K562 (cell line): ENCODE measurements around the gene GH2. TPM values are rescaled to one million over a fixed set of nuclear protein-coding genes. Genes with fewer than 3 reads are reported as not detected.
A peak's percentile ranks its signal among the peaks of the same experiment; 100 is the strongest.

ENCODE experiments used
- ETV5 ChIP-seq: sonication (generic); formaldehyde crosslinking; IDR thresholded peaks from 2 replicates; pipeline ENCODE4 v1.4.0; 2020; ENCODE audit warnings: low read depth, mild to moderate bottlenecking, missing genetic modification reagents
- GABPA ChIP-seq: fragments of 200-800 bp; sonication (Bioruptor generic); conservative IDR thresholded peaks from 2 replicates; pipeline ENCODE4 v1.6.1; 2016; ENCODE audit warnings: low read depth, missing genetic modification characterization, missing compliant biosample characterization
- PRMT5 ChIP-seq: sonication (generic); formaldehyde crosslinking; IDR thresholded peaks from 2 replicates; pipeline ENCODE4 v1.5.0; 2020; ENCODE audit warnings: missing genetic modification reagents
- RCOR1 ChIP-seq, 2 experiments: IDR thresholded peaks; 2 replicates each; pipeline ENCODE4 v1.6.1; 2012; ENCODE audit warnings: low read depth in 2 of 2, low read length in 2 of 2, borderline replicate concordance in 1 of 2, improper control_type of control experiment in 1 of 2
- ZNF23 ChIP-seq: fragments of 250-450 bp; sonication (Bioruptor Pico); IDR thresholded peaks from 2 replicates; pipeline ENCODE4 v1.4.0; 2020; ENCODE audit warnings: mild to moderate bottlenecking
- polyA plus RNA-seq, 8 experiments: library from polyadenylated mRNA; depleted of rRNA in 4 of 8; stranded (reverse) in 5 of 8; unstranded in 3 of 8; fragments of >200 nt; fragmentation: Nextera tagmentation in 2 of 8; fragmentation: Illumina TruSeq in 1 of 8; extraction: Ambion mirVana in 2 of 8; extraction: Trizol in 1 of 8; gene quantifications; 2 replicates each; pipeline versions ENCODE4 v1.2.1 to v1.2.3, GENCODE V29; 2011 to 2014; ENCODE audit warnings: inconsistent platforms in 1 of 8, missing spikeins in 1 of 8
- total RNA-seq, 7 experiments: library from RNA; depleted of rRNA in 6 of 7; stranded (reverse); fragments of >200 nt in 6 of 7; fragmentation: Illumina TruSeq in 2 of 7; extraction: Trizol in 2 of 7; gene quantifications; 2 replicates each; pipeline versions ENCODE4 v1.2.1 to v1.2.3, GENCODE V29; 2011 to 2021; ENCODE audit warnings: low replicate concordance in 1 of 7
- TF ChIP-seq, protein P1 (sequence below): sonication (generic); formaldehyde crosslinking; IDR thresholded peaks from 2 replicates; pipeline ENCODE4 v1.8.0; 2022; ENCODE audit warnings: mild to moderate bottlenecking, missing genetic modification reagents
- TF ChIP-seq, protein P2 (sequence below), 2 experiments: fragments of 450-650 bp; IDR thresholded peaks; 2 replicates each; pipeline ENCODE4 v1.6.1; 2018; ENCODE audit warnings: mild to moderate bottlenecking in 2 of 2, low read depth in 1 of 2; ENCODE audit not compliant: partially characterized antibody in 2 of 2
- TF ChIP-seq, protein P3 (sequence below): fragments of 250-450 bp; sonication (Bioruptor Pico); IDR thresholded peaks from 2 replicates; pipeline ENCODE4 v1.4.0; 2020

GH2 gene
- total and polyA plus RNA-seq, 9 of the 15 experiments (the other 6 are each of a cell fraction or from before 2014, with no cell fraction given) = not detected

DNA sequence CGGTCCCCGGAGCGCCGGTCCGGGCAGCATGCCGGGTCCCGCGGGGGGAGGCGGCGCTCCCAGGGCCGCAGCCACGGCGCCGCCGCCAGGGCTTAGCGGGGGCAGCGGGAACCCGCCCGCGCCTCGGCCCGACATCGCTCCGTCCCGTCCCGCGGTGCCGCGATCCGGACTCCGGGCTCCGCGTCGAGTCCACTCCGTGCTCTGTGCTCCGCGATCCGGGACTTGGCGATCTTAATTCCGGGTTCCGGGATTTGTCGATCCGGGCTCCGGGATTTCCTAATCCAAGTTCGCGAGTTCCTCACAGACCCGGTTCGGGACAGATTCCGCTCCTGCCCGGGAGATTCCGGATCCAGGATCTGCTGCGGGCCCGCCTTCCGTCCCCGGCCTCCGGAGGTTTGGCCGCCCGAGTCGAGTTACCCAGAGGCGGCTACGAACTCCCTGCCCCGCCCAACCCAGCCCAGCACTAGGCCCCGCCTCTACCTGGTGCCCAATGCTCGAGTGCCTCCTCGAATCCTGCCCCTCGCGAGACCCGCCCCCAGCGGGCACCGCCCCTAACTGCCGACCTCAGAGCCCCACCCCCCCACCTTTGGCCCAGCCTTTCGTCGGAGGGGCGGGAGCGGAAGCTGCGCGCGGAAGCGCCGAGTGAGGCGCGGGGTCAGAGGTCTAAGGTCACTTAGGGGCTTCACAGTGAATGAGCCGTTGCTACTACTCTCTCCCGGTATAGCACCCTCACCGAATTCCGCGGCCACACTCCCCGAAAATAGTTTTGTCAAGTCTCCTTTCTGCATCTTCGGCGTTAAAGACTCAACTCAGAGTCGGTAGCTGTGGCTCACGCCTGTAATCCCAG is 39.0 kb downstream of the GH2 start, which contains the start of gene SMARCD2 (continued):
- TF ChIP-seq ZNF23 (CRISPR knock-in tag) (no peak), RCOR1 (IDR thresholded peaks at IDR 0.05; ENCODE audit: borderline replicate concordance in 1 of 2, low read depth in 2 of 2, low read length in 2 of 2) (peak; percentile 39 to 86; a peak in 3 of 4 replicates), GABPA (tag) (peak; percentile 97), PRMT5 (CRISPR knock-in tag) (peak; percentile 74; the same call in 1 of the 2 replicates), ETV5 (CRISPR knock-in tag) (peak; percentile 89)
- TF ChIP-seq, protein P1, sequence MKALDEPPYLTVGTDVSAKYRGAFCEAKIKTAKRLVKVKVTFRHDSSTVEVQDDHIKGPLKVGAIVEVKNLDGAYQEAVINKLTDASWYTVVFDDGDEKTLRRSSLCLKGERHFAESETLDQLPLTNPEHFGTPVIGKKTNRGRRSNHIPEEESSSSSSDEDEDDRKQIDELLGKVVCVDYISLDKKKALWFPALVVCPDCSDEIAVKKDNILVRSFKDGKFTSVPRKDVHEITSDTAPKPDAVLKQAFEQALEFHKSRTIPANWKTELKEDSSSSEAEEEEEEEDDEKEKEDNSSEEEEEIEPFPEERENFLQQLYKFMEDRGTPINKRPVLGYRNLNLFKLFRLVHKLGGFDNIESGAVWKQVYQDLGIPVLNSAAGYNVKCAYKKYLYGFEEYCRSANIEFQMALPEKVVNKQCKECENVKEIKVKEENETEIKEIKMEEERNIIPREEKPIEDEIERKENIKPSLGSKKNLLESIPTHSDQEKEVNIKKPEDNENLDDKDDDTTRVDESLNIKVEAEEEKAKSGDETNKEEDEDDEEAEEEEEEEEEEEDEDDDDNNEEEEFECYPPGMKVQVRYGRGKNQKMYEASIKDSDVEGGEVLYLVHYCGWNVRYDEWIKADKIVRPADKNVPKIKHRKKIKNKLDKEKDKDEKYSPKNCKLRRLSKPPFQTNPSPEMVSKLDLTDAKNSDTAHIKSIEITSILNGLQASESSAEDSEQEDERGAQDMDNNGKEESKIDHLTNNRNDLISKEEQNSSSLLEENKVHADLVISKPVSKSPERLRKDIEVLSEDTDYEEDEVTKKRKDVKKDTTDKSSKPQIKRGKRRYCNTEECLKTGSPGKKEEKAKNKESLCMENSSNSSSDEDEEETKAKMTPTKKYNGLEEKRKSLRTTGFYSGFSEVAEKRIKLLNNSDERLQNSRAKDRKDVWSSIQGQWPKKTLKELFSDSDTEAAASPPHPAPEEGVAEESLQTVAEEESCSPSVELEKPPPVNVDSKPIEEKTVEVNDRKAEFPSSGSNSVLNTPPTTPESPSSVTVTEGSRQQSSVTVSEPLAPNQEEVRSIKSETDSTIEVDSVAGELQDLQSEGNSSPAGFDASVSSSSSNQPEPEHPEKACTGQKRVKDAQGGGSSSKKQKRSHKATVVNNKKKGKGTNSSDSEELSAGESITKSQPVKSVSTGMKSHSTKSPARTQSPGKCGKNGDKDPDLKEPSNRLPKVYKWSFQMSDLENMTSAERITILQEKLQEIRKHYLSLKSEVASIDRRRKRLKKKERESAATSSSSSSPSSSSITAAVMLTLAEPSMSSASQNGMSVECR (CRISPR knock-in tag) = peak; percentile 91
- TF ChIP-seq, protein P2, sequence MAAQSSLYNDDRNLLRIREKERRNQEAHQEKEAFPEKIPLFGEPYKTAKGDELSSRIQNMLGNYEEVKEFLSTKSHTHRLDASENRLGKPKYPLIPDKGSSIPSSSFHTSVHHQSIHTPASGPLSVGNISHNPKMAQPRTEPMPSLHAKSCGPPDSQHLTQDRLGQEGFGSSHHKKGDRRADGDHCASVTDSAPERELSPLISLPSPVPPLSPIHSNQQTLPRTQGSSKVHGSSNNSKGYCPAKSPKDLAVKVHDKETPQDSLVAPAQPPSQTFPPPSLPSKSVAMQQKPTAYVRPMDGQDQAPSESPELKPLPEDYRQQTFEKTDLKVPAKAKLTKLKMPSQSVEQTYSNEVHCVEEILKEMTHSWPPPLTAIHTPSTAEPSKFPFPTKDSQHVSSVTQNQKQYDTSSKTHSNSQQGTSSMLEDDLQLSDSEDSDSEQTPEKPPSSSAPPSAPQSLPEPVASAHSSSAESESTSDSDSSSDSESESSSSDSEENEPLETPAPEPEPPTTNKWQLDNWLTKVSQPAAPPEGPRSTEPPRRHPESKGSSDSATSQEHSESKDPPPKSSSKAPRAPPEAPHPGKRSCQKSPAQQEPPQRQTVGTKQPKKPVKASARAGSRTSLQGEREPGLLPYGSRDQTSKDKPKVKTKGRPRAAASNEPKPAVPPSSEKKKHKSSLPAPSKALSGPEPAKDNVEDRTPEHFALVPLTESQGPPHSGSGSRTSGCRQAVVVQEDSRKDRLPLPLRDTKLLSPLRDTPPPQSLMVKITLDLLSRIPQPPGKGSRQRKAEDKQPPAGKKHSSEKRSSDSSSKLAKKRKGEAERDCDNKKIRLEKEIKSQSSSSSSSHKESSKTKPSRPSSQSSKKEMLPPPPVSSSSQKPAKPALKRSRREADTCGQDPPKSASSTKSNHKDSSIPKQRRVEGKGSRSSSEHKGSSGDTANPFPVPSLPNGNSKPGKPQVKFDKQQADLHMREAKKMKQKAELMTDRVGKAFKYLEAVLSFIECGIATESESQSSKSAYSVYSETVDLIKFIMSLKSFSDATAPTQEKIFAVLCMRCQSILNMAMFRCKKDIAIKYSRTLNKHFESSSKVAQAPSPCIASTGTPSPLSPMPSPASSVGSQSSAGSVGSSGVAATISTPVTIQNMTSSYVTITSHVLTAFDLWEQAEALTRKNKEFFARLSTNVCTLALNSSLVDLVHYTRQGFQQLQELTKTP (IDR thresholded peaks at IDR 0.05; ENCODE audit: low read depth in 1 of 2, partially characterized antibody in 2 of 2) = peak in 1 of 2 experiments; percentile 78
- TF ChIP-seq, protein P3, sequence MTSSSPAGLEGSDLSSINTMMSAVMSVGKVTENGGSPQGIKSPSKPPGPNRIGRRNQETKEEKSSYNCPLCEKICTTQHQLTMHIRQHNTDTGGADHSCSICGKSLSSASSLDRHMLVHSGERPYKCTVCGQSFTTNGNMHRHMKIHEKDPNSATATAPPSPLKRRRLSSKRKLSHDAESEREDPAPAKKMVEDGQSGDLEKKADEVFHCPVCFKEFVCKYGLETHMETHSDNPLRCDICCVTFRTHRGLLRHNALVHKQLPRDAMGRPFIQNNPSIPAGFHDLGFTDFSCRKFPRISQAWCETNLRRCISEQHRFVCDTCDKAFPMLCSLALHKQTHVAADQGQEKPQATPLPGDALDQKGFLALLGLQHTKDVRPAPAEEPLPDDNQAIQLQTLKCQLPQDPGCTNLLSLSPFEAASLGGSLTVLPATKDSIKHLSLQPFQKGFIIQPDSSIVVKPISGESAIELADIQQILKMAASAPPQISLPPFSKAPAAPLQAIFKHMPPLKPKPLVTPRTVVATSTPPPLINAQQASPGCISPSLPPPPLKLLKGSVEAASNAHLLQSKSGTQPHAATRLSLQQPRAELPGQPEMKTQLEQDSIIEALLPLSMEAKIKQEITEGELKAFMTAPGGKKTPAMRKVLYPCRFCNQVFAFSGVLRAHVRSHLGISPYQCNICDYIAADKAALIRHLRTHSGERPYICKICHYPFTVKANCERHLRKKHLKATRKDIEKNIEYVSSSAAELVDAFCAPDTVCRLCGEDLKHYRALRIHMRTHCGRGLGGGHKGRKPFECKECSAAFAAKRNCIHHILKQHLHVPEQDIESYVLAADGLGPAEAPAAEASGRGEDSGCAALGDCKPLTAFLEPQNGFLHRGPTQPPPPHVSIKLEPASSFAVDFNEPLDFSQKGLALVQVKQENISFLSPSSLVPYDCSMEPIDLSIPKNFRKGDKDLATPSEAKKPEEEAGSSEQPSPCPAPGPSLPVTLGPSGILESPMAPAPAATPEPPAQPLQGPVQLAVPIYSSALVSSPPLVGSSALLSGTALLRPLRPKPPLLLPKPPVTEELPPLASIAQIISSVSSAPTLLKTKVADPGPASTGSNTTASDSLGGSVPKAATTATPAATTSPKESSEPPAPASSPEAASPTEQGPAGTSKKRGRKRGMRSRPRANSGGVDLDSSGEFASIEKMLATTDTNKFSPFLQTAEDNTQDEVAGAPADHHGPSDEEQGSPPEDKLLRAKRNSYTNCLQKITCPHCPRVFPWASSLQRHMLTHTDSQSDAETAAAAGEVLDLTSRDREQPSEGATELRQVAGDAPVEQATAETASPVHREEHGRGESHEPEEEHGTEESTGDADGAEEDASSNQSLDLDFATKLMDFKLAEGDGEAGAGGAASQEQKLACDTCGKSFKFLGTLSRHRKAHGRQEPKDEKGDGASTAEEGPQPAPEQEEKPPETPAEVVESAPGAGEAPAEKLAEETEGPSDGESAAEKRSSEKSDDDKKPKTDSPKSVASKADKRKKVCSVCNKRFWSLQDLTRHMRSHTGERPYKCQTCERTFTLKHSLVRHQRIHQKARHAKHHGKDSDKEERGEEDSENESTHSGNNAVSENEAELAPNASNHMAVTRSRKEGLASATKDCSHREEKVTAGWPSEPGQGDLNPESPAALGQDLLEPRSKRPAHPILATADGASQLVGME (CRISPR knock-in tag) = 0 out of 2 replicates have a peak, but pooled peaks have one; percentile 72
